ENCODE results near the gene CSE1L.
"Not testable (repeated sequence)": the region's sequence is repeated elsewhere in the genome, so short reads cannot be mapped to it uniquely, and the experiment has no call there.

The CSE1L gene

DNA sequence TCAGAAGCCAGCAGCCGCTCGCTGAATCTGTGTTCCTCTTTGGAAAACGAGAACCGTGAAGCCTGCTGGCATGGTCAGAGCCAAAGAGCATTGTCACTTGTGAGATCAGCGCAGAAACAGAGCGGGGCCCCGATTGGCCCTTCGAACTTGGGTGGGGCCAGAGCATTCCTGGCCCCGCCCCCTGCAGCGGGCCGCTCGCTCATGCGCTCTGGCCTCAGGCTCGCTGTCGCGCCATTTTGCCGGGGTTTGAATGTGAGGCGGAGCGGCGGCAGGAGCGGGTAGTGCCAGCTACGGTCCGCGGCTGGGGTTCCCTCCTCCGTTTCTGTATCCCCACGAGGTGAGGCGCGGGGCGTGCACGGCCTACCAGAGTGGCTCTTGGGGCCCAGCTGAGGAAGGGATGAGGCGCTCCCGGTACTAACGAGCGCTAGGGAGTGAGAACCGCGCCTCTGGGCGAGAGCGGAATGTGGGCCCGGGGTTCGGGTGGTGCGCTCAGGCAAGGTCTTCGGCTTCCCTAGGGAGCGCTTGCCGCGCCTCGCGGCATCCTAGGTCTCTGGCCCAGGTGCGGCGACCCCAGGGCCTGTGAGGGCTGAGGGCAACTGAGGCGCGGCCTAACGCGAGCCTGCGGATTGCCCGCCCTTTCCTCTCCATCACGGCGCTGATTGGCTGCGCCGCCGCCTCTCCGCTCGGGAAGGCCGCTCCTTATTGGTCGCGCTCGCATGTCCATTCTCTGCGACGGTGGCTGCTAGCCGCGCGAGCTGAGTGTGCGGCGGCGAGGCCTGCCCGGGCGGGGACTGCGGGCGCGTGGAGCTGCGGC is at the start of gene CSE1L:
CSE1L (plus strand) TSS at position 226 of the 814 bp plus-strand sequence. CDS start 12,152 bp downstream, outside the sequence.
- no peaks in the 10 kb centered on the region for H3K9me3 Mint-ChIP-seq
- H3K4me3 Mint-ChIP-seq: peak within 1 kb of the TSS; percentile 99
- H3K27ac Mint-ChIP-seq: peak within 1 kb of the TSS; percentile 100
- H3K4me1 Mint-ChIP-seq (ENCODE audit: low read depth): peaks cover 39% of the 10 kb centered on the region
- H3K36me3 Mint-ChIP-seq (ENCODE audit: low read depth): peaks cover 38% of the 10 kb centered on the region
- no peaks in the 10 kb centered on the region for H3K27me3 Mint-ChIP-seq

DNA sequence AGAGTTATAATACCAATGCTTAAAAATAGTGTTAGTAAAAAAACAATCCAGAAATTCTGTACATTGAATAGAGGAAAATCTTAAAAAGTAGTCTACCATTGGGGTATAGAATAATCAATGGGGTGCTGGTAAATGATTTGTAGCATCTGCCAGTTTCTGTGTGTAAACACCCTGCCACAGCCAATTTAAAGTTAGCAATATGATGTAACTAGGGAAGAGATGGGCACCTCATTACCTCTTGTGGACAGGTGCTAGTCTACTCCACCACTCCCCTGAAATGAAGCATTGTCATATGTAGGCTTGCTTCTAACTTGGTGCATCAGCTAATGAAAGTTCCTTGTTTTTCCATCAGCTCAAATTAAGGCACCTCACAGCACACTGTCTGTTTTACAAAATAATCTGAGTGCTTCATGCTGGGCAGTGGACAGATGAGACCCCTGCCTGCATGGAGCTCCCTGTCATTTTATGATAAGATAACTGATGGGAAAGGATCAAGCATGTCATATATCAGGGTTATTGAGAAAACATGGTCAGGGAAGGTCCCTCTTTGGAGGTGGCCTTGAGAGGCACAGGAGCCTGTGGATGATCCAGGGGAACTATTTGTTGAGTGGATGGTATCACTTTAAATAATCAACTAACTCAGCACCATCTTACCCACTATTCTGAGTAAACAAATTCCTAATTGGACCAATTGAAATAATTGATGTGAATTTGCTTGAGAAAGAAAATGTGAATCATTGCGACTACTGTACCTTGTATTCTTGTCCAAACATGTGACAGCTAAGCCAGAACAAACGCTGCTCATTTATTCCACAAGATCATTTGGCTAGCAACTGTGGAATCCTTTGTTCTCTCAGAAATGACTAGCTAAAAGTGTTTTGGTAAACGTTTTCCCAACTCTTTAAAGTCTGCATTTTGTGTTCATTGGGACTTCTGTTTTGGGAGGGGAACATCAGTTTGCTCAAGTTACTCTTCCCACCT is 45.9 kb upstream of the CSE1L start:
- Mint-ChIP-seq H3K27ac (no peak overlapping the region), H3K4me1 (ENCODE audit: low read depth) (no peaks in the 10 kb centered on the region), H3K9me3 (no peaks in the 10 kb centered on the region), H3K4me3 (no peak overlapping the region), H3K36me3 (ENCODE audit: low read depth) (peaks cover 52% of the 10 kb centered on the region), H3K27me3 (no peaks in the 10 kb centered on the region)

GRCh38 chr20:49001741-49002140 is 44.4 kb upstream of the CSE1L start:
- H3K36me3 Mint-ChIP-seq (ENCODE audit: low read depth): peaks cover 52% of the 10 kb centered on the region
- H3K27me3 Mint-ChIP-seq: no peaks in the 10 kb centered on the region
- H3K9me3 Mint-ChIP-seq: no peaks in the 10 kb centered on the region
- no peak overlapping the region for H3K4me3 Mint-ChIP-seq
- H3K4me1 Mint-ChIP-seq (ENCODE audit: low read depth): no peaks in the 10 kb centered on the region
- no peak overlapping the region for H3K27ac Mint-ChIP-seq

- no peak overlapping the region for H3K27ac Mint-ChIP-seq
- no peak overlapping the region for H3K4me3 Mint-ChIP-seq
Measured at GRCh38 chr20:49006446-49006980, 39.6 kb upstream of the CSE1L start.

DNA sequence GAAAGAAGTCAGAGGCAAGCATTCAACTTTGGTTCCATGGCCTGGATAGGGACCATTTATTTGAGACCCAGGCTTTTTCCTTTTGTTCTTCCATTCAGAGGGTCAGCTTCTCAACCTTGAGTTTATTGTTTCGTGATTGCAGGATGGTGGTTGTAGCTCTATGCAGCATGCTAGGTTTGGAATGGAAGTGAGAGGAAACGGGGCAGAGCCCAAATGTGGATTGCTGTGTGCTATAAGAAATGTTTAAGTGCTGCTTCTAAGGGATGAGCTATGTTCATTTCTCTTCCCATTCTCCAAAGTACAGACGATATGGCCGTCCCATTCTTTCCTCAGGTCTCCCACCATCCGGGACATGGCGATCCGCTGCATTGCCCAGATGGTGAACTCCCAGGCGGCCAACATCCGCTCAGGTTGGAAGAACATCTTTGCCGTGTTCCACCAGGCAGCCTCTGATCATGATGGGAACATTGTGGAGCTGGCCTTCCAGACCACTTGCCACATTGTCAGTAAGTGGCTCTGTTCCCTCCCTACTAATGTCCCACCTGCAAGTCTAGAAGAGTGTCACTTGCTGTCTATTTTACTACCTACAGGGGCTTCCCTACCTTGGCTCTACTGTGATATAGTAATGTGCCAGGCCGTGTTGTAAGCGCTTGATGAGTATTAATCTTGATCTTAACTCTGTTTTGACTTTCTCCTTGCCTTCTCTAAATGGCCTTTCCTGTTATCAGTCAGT is 36.0 kb upstream of the CSE1L start:
- H3K4me1 Mint-ChIP-seq (ENCODE audit: low read depth): no peaks in the 10 kb centered on the region
- no peak overlapping the region for H3K4me3 Mint-ChIP-seq
- H3K27ac Mint-ChIP-seq: no peak overlapping the region
- no peaks in the 10 kb centered on the region for H3K27me3 Mint-ChIP-seq
- H3K9me3 Mint-ChIP-seq: no peaks in the 10 kb centered on the region
- peaks cover 59% of the 10 kb centered on the region for H3K36me3 Mint-ChIP-seq (ENCODE audit: low read depth)

More at GRCh38 chr20:49006446-49006980, 39.6 kb upstream of the CSE1L start:
- Mint-ChIP-seq H3K27me3 (no peaks in the 10 kb centered on the region), H3K36me3 (ENCODE audit: low read depth) (peaks cover 44% of the 10 kb centered on the region), H3K9me3 (no peaks in the 10 kb centered on the region), H3K4me1 (ENCODE audit: low read depth) (no peaks in the 10 kb centered on the region)

GRCh38 chr20:49024220-49024619 is 21.9 kb upstream of the CSE1L start:
- H3K9me3 Mint-ChIP-seq: no peaks in the 10 kb centered on the region
- no peak overlapping the region for H3K27ac Mint-ChIP-seq
- H3K4me3 Mint-ChIP-seq: no peak overlapping the region
- no peaks in the 10 kb centered on the region for H3K4me1 Mint-ChIP-seq (ENCODE audit: low read depth)
- peaks cover 48% of the 10 kb centered on the region for H3K36me3 Mint-ChIP-seq (ENCODE audit: low read depth)
- no peaks in the 10 kb centered on the region for H3K27me3 Mint-ChIP-seq

- not testable (repeated sequence) for H3K4me1 Mint-ChIP-seq (ENCODE audit: low read depth); H3K4me3 Mint-ChIP-seq; H3K9me3 Mint-ChIP-seq; H3K27me3 Mint-ChIP-seq; H3K27ac Mint-ChIP-seq
- H3K36me3 Mint-ChIP-seq (ENCODE audit: low read depth): peaks cover 44% of the 10 kb centered on the region
Measured at GRCh38 chr20:49028177-49028576, 17.9 kb upstream of the CSE1L start.

DNA sequence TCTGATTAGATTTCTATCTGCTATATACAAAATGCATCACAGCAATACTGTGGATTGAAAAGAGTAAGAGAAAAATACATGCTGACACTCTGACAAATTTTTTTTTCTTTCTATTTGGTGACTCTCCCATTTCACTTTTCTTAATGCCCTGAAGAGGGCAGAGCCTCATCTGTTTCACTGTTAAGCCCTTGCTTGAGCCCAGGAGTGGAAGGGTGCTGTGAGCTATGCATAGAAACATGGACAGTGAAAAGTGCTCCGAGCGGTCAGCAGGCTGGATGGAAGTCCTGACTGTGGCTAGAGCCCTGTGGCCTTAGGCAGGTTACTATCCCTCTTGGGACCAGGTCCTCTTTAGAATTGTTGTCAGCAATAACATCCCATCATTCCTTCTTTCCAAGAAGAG is 17.4 kb upstream of the CSE1L start:
- no peaks in the 10 kb centered on the region for H3K9me3 Mint-ChIP-seq
- no peak overlapping the region for H3K4me3 Mint-ChIP-seq
- H3K4me1 Mint-ChIP-seq (ENCODE audit: low read depth): no peaks in the 10 kb centered on the region
- no peaks in the 10 kb centered on the region for H3K27me3 Mint-ChIP-seq
- H3K36me3 Mint-ChIP-seq (ENCODE audit: low read depth): peaks cover 49% of the 10 kb centered on the region
- no peak overlapping the region for H3K27ac Mint-ChIP-seq

- Mint-ChIP-seq H3K36me3 (ENCODE audit: low read depth) (peaks cover 50% of the 10 kb centered on the region), H3K9me3 (no peaks in the 10 kb centered on the region), H3K27ac (no peak overlapping the region), H3K4me1 (ENCODE audit: low read depth) (no peaks in the 10 kb centered on the region), H3K27me3 (no peaks in the 10 kb centered on the region), H3K4me3 (no peak overlapping the region)
Measured at GRCh38 chr20:49029203-49029602, 16.9 kb upstream of the CSE1L start.

GRCh38 chr20:49030954-49031619 is 15.0 kb upstream of the CSE1L start:
- H3K9me3 Mint-ChIP-seq: no peaks in the 10 kb centered on the region
- peaks cover 48% of the 10 kb centered on the region for H3K36me3 Mint-ChIP-seq (ENCODE audit: low read depth)
- no peak overlapping the region for H3K4me3 Mint-ChIP-seq
- no peaks in the 10 kb centered on the region for H3K27me3 Mint-ChIP-seq
- H3K4me1 Mint-ChIP-seq (ENCODE audit: low read depth): no peaks in the 10 kb centered on the region
- no peak overlapping the region for H3K27ac Mint-ChIP-seq

- H3K4me3 Mint-ChIP-seq: no peak overlapping the region
- no peaks in the 10 kb centered on the region for H3K9me3 Mint-ChIP-seq
- H3K4me1 Mint-ChIP-seq (ENCODE audit: low read depth): peaks cover 3% of the 10 kb centered on the region
- peaks cover 44% of the 10 kb centered on the region for H3K36me3 Mint-ChIP-seq (ENCODE audit: low read depth)
- H3K27me3 Mint-ChIP-seq: no peaks in the 10 kb centered on the region
- H3K27ac Mint-ChIP-seq: no peak overlapping the region
Measured at GRCh38 chr20:49032455-49032854, 13.7 kb upstream of the CSE1L start.

GRCh38 chr20:49034070-49034732 is 11.9 kb upstream of the CSE1L start:
- Mint-ChIP-seq H3K36me3 (ENCODE audit: low read depth) (peaks cover 37% of the 10 kb centered on the region), H3K27me3 (no peaks in the 10 kb centered on the region), H3K27ac (no peak overlapping the region), H3K9me3 (no peaks in the 10 kb centered on the region), H3K4me1 (ENCODE audit: low read depth) (peaks cover 19% of the 10 kb centered on the region), H3K4me3 (no peak overlapping the region)

DNA sequence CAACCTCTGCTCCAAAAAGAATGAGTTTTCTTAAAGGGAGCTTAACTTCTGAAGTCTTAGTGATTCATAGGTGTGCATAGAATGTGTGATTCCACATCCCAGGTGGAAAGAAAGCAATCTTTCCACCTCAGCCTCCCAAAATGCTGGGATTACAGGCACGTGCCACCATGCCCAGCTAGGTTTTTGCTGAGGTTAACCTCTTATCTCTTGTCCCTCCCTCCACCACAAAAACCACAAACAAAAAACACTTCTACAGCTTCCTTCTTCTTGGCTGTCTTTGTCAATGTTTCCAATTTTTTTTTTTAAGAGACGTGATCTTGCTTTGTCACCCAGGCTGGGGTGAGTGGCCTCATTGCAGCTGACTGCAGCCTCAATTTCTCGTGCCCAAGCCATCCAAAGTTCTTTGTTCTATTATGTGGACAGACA is 8.1 kb upstream of the CSE1L start:
- Mint-ChIP-seq H3K27ac (peak overlapping the region; percentile 81), H3K36me3 (ENCODE audit: low read depth) (peaks cover 28% of the 10 kb centered on the region), H3K27me3 (no peaks in the 10 kb centered on the region), H3K4me1 (ENCODE audit: low read depth) (peaks cover 25% of the 10 kb centered on the region), H3K9me3 (no peaks in the 10 kb centered on the region), H3K4me3 (peak overlapping the region; percentile 64)

Measured in stimulated activated naive CD8-positive, alpha-beta T cell treated with anti-CD3 and anti-CD28 coated beads, Interleukin-15, Interleukin-2, amounts not matched to agents 100 ng/mL and 50 ng/mL, for 24 hours (primary cell).